Measurements from ENCODE around the gene DPAGT1.
"Not testable (repeated sequence)": the region's sequence is repeated elsewhere in the genome, so short reads cannot be mapped to it uniquely, and the experiment has no call there.

DPAGT1 gene

GRCh38 chr11:119093942-119094815 lies 7.5 kb downstream of the DPAGT1 start:
- no peak for FAIRE-seq

DNA sequence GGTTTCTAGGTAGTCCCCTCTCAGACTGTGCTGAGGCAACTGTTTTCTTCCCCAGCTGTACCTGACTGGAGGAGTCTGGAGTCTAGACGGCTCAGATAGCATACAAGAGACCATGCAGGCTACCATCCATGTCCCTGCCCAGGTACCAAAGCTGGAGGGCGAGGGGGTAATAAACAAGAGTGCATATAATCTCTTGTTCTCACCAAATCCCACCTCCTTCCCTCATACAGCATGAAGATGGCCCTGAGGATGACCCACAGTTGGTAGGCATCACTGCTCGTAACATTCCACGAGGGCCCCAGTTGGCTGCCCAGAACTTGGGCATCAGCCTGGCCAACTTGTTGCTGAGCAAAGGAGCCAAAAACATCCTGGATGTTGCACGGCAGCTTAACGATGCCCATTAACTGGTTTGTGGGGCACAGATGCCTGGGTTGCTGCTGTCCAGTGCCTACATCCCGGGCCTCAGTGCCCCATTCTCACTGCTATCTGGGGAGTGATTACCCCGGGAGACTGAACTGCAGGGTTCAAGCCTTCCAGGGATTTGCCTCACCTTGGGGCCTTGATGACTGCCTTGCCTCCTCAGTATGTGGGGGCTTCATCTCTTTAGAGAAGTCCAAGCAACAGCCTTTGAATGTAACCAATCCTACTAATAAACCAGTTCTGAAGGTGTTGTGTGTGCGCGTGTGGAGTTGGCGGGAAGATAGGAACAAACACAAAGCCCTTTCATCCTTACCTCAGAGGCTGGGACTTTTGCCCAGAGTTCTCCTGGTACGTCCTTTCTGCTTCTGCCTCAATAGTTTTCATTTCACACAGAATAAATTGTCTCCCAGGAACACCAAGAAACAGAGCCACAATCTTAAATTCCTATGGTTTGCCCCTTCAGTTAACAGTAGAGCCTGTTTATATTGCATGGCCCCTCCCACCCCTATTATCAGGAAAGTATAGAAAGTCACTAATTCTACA lies 8.5 kb downstream of the DPAGT1 start:
- no peak for FAIRE-seq

- FAIRE-seq: no peak
These were observed 9.4 kb downstream of the DPAGT1 start for GRCh38 chr11:119091966-119092879.

GRCh38 chr11:119091178-119091577 lies 10.5 kb downstream of the DPAGT1 start:
- no peak for FAIRE-seq

- FAIRE-seq: no peak
These were observed 12.3 kb downstream of the DPAGT1 start for GRCh38 chr11:119089319-119089718.

DNA sequence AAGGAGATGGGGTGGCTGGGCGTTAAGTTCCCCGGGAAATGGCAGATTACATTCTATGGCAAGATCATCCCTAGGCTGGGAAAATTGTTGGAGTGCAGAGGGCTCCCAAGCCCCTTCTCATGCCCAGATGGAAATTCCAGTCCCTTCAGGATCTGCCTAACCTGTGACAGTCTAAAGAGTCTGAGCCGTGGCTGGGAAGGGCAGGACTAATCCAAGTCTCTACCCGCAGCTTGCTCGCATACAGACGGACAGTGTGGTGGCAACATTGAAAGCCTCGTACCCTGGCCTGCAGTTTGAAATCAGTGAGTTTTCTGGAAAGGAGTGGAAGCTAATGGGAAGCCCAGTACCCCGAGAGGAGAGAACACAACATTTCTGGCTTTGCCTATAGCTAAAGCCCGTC lies 13.2 kb downstream of the DPAGT1 start:
- no peak for FAIRE-seq

- no peak for FAIRE-seq
These were observed 13.9 kb downstream of the DPAGT1 start for GRCh38 chr11:119087747-119088241.

- no peak for FAIRE-seq
These were observed 14.5 kb downstream of the DPAGT1 start for GRCh38 chr11:119087123-119087522.

- FAIRE-seq: no peak
These were observed 16.2 kb downstream of the DPAGT1 start for GRCh38 chr11:119085437-119085847.

- FAIRE-seq: peak; percentile 89
These were observed 16.8 kb downstream of the DPAGT1 start, which contains the start of gene HMBS for GRCh38 chr11:119084663-119085436. HMBS (plus strand) TSS chr11:119084881; CDS start chr11:119085034, 153 bp downstream.

DNA sequence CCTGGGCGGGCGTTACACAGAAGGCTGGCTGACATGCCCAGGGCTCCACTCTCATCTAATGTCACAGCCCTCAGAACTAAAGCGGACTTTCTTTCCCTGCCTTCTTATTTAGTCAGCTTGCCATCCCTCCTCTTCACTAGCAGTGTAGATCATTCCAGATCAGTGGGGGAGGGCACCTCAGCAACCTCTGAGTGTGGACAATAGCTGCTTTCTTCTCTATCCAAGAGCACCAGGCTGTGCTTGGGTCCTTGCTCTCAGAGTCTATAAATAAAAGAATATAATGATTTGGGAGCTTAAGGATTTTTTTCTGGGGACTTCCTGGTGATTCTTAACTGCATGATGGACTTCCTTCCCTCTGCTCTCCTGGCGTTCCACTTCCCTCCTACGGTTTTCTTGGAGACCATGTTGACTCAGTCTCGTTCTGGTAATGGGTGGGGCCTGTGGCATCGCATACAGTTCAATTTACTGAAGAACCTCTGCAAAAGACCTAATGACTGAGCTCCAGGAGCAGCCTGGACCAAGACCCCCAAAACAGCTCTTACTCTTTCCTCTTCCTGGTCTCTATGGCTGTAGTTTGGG lies 19.9 kb downstream of the DPAGT1 start:
- FAIRE-seq: no peak

DNA sequence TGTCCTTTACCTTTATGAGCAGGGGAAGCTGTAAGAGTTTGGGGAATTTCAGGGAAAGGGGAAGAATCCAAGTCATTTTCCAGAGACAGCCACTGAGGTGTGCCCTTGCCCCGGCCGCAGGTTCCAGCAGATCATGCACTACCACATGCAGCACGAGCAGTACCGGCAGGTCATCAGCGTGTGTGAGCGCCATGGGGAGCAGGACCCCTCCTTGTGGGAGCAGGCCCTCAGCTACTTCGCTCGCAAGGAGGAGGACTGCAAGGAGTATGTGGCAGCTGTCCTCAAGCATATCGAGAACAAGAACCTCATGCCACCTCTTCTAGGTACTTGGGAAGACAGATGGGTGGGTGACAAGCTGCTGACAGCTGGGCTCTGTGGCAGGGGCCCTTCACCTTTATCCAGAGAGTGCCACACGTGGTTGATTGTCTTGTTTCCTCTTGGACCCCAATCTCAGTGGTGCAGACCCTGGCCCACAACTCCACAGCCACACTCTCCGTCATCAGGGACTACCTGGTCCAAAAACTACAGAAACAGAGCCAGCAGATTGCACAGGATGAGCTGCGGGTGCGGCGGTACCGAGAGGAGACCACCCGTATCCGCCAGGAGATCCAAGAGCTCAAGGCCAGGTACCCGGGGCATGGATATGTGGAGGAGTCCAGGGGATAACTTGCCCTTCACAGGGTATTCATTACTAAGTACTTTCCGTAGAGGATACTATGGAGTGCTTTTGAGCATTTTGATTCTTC lies 22.8 kb downstream of the DPAGT1 start:
- no peak for FAIRE-seq

DNA sequence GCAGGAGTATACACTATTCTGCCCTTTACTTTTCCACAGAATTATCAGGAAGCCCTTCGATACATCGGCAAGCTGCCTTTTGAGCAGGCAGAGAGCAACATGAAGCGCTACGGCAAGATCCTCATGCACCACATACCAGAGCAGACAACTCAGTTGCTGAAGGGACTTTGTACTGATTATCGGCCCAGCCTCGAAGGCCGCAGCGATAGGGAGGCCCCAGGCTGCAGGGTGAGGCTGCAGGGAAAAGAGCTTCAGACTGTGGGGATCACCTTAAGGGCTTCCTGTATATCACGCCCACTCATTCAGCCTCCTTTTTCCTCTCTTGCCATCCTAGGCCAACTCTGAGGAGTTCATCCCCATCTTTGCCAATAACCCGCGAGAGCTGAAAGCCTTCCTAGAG lies 23.8 kb downstream of the DPAGT1 start:
- FAIRE-seq: no peak

DNA sequence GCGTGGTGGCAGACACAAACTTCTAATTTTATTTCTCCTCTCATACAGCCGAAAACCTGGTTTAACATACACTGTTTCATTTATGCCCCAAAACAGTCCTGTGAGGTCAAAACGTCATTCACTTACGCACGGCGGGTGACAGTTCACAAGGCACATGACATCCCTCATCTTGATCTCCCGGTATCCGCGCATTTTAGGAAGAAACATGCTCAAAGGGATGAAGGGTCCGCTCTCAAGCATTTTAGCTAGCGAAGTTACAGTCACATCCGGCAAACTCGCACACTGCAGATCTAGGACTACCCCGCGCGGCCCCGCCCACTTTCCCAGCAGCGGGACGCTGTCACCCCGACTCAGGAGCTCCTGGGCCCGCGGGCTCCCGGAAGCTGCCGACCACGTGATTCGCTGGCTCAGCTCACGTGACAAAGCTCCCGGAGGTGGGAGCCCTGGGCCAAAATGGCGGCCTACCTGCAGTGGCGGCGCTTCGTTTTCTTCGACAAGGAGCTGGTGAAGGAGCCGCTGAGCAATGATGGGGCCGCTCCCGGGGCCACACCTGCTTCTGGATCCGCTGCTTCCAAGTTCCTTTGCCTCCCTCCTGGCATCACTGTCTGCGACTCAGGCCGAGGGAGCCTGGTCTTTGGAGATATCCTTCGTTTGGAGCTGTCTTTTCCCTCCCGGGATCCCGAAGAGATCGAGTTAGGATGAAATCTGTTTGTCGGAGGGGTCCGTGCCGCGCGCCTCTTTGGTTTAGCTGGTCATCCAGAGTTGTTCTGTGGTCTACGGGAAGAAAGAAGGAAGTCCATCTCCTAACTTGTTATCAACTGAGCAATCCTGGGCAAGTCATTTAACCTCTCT lies 34.1 kb downstream of the DPAGT1 start, which contains the start of gene VPS11:
Gene VPS11, plus strand, starts transcription at position 448 of the 852 bp plus-strand sequence. Its CDS starts 6 bp downstream, at position 454.
- peak; percentile 69 for FAIRE-seq

DNA sequence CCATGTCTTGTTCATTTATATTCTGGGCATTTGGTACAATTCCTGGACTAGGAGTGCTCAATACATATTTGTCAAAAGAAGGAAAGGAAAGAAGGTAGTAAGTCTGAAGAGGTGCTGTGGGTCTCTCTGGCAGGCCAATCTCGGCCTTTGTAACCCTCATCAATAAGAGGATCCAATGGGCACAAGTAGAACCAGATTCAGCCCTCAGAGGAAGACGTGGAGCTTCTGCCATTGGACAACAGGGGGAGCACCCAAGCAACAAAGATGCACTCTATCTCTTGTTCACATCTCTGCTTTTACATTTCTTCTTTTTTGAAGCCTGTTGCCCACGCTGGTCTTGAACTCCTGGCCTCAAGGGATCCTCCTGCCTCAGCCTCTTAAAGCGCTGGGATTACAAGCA lies 36.3 kb downstream of the DPAGT1 start:
- no peak for FAIRE-seq

DNA sequence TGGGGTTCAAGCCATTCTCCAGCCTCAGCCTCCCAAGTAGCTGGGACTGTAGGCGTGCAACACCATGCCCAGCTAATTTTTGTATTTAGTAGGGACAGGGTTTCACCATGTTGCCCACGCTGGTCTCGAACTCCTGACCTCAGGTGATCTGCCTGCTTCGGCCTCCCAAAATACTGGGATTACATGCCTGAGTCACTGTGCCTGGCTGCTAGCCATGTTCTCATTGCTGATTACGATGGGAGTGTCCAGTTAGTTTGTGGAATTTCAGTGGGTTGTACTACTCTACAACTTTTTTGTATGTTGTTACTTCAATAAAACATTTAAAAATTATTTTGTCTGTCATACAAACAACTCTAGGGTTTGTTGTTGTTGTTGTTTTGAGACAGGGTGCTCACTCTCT lies 38.9 kb downstream of the DPAGT1 start:
- no peak for FAIRE-seq

- no peak for FAIRE-seq
These were observed 40.4 kb downstream of the DPAGT1 start for GRCh38 chr11:119061256-119061655.

- not testable (repeated sequence) for FAIRE-seq
These were observed 42.5 kb downstream of the DPAGT1 start for GRCh38 chr11:119059128-119059527.

Data from A204.1 (cell line).